Measurements from ENCODE around the gene NEURL2. TPM values are rescaled to one million over a fixed set of nuclear protein-coding genes. Genes with fewer than 3 reads are reported as not detected.
A peak's percentile ranks its signal among the peaks of the same experiment; 100 is the strongest.

The NEURL2 gene
- total and polyA plus RNA-seq, 4 donors, result 3.7 to 14.5 (median 5.2) TPM

DNA sequence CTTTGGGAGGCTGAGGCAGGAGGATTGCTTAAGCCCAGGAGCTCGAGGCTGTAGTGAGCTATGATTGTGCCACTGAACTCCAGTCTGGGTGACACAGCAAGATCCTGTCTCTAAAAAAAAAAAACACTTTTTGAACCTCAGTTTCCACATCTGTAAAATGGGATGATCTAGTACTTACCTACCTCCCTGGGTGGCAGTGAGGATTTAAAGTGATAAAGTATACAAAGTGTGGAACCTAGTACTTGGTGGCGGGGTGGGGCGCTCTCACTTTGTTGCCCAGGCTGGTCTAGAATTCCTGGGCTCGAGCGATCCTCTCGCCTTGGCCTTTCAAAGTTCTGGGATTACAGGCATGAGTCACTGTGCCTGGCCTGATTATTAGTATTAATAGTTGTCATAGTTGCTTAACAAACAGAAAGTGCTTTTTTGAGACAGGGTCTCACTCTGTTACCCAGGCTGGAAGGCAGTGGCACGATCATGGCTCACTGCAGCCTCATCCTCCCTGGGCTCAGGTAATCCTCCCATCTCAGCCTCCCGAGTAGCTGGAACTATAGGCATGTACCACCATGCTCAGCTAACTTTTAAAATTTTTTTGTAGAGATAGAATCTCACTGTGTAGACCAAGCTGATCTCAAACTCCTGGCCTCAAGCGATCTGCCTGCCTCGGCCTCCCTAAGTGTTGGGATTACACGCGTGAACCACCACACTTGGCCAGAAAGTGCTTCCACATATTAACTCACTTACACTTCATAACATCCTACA, 27.9 kb upstream of the NEURL2 start:
- H3K9me3 ChIP-seq (ENCODE audit: control insufficient read depth in 4 of 4, low read length in 3 of 4), result no peaks in the 10 kb centered on the region
- TF ChIP-seq TAF1 (conservative IDR thresholded peaks at IDR 0.05) (no peak), NR2F2 (IDR thresholded peaks at IDR 0.05) (no peak), FOXA1 (IDR thresholded peaks at IDR 0.05) (no peak)
- TF ChIP-seq, protein P1, sequence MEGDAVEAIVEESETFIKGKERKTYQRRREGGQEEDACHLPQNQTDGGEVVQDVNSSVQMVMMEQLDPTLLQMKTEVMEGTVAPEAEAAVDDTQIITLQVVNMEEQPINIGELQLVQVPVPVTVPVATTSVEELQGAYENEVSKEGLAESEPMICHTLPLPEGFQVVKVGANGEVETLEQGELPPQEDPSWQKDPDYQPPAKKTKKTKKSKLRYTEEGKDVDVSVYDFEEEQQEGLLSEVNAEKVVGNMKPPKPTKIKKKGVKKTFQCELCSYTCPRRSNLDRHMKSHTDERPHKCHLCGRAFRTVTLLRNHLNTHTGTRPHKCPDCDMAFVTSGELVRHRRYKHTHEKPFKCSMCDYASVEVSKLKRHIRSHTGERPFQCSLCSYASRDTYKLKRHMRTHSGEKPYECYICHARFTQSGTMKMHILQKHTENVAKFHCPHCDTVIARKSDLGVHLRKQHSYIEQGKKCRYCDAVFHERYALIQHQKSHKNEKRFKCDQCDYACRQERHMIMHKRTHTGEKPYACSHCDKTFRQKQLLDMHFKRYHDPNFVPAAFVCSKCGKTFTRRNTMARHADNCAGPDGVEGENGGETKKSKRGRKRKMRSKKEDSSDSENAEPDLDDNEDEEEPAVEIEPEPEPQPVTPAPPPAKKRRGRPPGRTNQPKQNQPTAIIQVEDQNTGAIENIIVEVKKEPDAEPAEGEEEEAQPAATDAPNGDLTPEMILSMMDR (IDR thresholded peaks at IDR 0.05; ENCODE audit: low read depth, low read length, missing input control), result no peak
- TF ChIP-seq, protein P2, sequence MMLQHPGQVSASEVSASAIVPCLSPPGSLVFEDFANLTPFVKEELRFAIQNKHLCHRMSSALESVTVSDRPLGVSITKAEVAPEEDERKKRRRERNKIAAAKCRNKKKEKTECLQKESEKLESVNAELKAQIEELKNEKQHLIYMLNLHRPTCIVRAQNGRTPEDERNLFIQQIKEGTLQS (IDR thresholded peaks at IDR 0.05), result no peak
- TF ChIP-seq, protein P3, sequence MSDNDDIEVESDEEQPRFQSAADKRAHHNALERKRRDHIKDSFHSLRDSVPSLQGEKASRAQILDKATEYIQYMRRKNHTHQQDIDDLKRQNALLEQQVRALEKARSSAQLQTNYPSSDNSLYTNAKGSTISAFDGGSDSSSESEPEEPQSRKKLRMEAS (IDR thresholded peaks at IDR 0.05), result no peak
- WGBS, result 94% methylated on average over 12 of the region's 12 CpGs
- DNase-seq (ENCODE audit: low spot score), result no peak
- H3K36me3 ChIP-seq (ENCODE audit: control insufficient read depth in 4 of 4, insufficient read depth in 3 of 4, low read depth in 1 of 4, low read length in 3 of 4), result no peaks in the 10 kb centered on the region
- no peak overlapping the region for H3K9ac ChIP-seq (ENCODE audit: low read depth in 1 of 2, low read length in 2 of 2)
- peaks cover 0 to 17% (median 2%) of the 10 kb centered on the region in 4 donors for H3K4me1 ChIP-seq (ENCODE audit: control insufficient read depth in 4 of 4, insufficient read depth in 4 of 4, low read length in 3 of 4)
- peak overlapping the region; percentile 58 to 64 for H3K27ac ChIP-seq (ENCODE audit: low read depth in 1 of 2, low read length in 2 of 2)
- no peak overlapping the region for H3K4me3 ChIP-seq (ENCODE audit: low read depth in 1 of 3, low read length in 3 of 3)
- no peaks in the 10 kb centered on the region for H3K27me3 ChIP-seq (ENCODE audit: control insufficient read depth in 4 of 4, insufficient read depth in 4 of 4, low read length in 3 of 4)

DNA sequence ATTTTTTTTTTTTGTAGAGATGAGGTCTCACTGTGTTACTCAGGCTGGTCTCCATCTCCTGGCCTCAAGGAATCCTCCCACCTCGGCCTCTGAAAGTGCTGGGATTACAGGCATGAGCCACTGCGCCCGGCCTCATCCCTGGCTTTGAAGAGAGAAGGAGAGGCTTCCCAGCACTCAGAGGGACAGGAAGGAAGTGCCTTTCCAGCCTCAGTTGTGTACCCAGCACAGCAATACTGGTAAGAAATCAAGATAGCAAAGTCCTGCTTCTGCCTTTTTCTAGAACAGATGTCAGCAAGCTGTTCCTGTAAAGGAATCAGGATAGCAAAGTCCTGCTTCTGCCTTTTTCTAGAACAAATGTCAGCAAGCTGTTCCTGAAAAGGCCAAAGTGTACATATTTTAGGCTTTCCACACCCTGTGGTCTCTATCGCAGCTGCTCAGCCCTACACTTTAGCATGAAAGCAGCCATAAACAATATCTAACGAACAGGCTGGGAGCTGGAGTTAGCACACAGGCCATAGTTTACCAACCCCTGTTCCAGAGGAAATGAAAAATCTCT, 27.3 kb upstream of the NEURL2 start:
- Histone ChIP-seq H3K9me3 (ENCODE audit: control insufficient read depth in 4 of 4, low read length in 3 of 4) (no peaks in the 10 kb centered on the region), H3K4me1 (ENCODE audit: control insufficient read depth in 4 of 4, insufficient read depth in 4 of 4, low read length in 3 of 4) (peaks cover 0 to 16% (median 2%) of the 10 kb centered on the region in 4 donors), H3K9ac (ENCODE audit: low read depth in 1 of 2, low read length in 2 of 2) (no peak overlapping the region), H3K4me3 (ENCODE audit: low read depth in 1 of 3, low read length in 3 of 3) (no peak overlapping the region), H3K27ac (ENCODE audit: low read depth in 1 of 2, low read length in 2 of 2) (peak overlapping the region; percentile 54 to 64), H3K27me3 (ENCODE audit: control insufficient read depth in 4 of 4, insufficient read depth in 4 of 4, low read length in 3 of 4) (no peaks in the 10 kb centered on the region), H3K36me3 (ENCODE audit: control insufficient read depth in 4 of 4, insufficient read depth in 3 of 4, low read depth in 1 of 4, low read length in 3 of 4) (no peaks in the 10 kb centered on the region)
- 76% methylated on average over 5 of the region's 5 CpGs for WGBS
- no peak for TF ChIP-seq HNF4A (conservative IDR thresholded peaks at IDR 0.05)
- TF ChIP-seq, protein P4, sequence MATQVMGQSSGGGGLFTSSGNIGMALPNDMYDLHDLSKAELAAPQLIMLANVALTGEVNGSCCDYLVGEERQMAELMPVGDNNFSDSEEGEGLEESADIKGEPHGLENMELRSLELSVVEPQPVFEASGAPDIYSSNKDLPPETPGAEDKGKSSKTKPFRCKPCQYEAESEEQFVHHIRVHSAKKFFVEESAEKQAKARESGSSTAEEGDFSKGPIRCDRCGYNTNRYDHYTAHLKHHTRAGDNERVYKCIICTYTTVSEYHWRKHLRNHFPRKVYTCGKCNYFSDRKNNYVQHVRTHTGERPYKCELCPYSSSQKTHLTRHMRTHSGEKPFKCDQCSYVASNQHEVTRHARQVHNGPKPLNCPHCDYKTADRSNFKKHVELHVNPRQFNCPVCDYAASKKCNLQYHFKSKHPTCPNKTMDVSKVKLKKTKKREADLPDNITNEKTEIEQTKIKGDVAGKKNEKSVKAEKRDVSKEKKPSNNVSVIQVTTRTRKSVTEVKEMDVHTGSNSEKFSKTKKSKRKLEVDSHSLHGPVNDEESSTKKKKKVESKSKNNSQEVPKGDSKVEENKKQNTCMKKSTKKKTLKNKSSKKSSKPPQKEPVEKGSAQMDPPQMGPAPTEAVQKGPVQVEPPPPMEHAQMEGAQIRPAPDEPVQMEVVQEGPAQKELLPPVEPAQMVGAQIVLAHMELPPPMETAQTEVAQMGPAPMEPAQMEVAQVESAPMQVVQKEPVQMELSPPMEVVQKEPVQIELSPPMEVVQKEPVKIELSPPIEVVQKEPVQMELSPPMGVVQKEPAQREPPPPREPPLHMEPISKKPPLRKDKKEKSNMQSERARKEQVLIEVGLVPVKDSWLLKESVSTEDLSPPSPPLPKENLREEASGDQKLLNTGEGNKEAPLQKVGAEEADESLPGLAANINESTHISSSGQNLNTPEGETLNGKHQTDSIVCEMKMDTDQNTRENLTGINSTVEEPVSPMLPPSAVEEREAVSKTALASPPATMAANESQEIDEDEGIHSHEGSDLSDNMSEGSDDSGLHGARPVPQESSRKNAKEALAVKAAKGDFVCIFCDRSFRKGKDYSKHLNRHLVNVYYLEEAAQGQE (IDR thresholded peaks at IDR 0.05), result no peak
- no peak for TF ChIP-seq TAF1 (conservative IDR thresholded peaks at IDR 0.05)
- TF ChIP-seq GABPA (IDR thresholded peaks at IDR 0.05 in 1 of 2, conservative IDR thresholded peaks at IDR 0.05 in 1 of 2), result no peak
- TF ChIP-seq JUND (IDR thresholded peaks at IDR 0.05), result no peak
- TF ChIP-seq RXRA (IDR thresholded peaks at IDR 0.05), result peak in 1 of 2 donors; percentile 7
- TF ChIP-seq RAD21 (IDR thresholded peaks at IDR 0.05), result no peak
- TF ChIP-seq FOXA1 (IDR thresholded peaks at IDR 0.05), result no peak
- TF ChIP-seq, protein P3 (IDR thresholded peaks at IDR 0.05), result peak; percentile 25
- TF ChIP-seq, protein P1 (IDR thresholded peaks at IDR 0.05; ENCODE audit: low read depth, low read length, missing input control), result no peak
- no peak for TF ChIP-seq FOXA2 (IDR thresholded peaks at IDR 0.05)
- TF ChIP-seq, protein P5, sequence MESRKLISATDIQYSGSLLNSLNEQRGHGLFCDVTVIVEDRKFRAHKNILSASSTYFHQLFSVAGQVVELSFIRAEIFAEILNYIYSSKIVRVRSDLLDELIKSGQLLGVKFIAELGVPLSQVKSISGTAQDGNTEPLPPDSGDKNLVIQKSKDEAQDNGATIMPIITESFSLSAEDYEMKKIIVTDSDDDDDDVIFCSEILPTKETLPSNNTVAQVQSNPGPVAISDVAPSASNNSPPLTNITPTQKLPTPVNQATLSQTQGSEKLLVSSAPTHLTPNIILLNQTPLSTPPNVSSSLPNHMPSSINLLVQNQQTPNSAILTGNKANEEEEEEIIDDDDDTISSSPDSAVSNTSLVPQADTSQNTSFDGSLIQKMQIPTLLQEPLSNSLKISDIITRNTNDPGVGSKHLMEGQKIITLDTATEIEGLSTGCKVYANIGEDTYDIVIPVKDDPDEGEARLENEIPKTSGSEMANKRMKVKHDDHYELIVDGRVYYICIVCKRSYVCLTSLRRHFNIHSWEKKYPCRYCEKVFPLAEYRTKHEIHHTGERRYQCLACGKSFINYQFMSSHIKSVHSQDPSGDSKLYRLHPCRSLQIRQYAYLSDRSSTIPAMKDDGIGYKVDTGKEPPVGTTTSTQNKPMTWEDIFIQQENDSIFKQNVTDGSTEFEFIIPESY (IDR thresholded peaks at IDR 0.05), result no peak
- TF ChIP-seq, protein P2 (IDR thresholded peaks at IDR 0.05), result no peak
- TF ChIP-seq EGR1 (IDR thresholded peaks at IDR 0.05; ENCODE audit: low read depth in 2 of 2), result no peak
- TF ChIP-seq NR2F2 (IDR thresholded peaks at IDR 0.05), result peak; percentile 86
- no peak for TF ChIP-seq HNF4G (IDR thresholded peaks at IDR 0.05)
- peak; percentile 47 for TF ChIP-seq SP1 (IDR thresholded peaks at IDR 0.05)
- no peak for TF ChIP-seq YY1 (IDR thresholded peaks at IDR 0.05)
- DNase-seq (ENCODE audit: low spot score), result no peak
